HCT116 (cell line): ENCODE results near the gene PPY.

Source experiments
- ATF3 ChIP-seq: IDR thresholded peaks from 2 replicates; pipeline ENCODE4 v1.6.1; 2012
- CBX3 ChIP-seq: IDR thresholded peaks from 2 replicates; pipeline ENCODE4 v1.6.1; 2012; ENCODE audit warnings: low read depth
- CTCF ChIP-seq, 3 experiments: fragments of 200-600 bp in 1 of 3; sonication (generic) in 1 of 3; IDR thresholded peaks in 2 of 3; conservative IDR thresholded peaks in 1 of 3; 2 replicates each; pipeline ENCODE4 v1.5.1; 2012 to 2017; ENCODE audit warnings: low read depth in 2 of 3, low read length in 2 of 3, antibody characterized with exemption in 1 of 3, borderline replicate concordance in 1 of 3, control low read depth in 1 of 3, mild to moderate bottlenecking in 1 of 3, mixed read lengths in 1 of 3, mixed run types in 1 of 3, moderate library complexity in 1 of 3; ENCODE audit not compliant: insufficient read depth in 1 of 3
- EGR1 ChIP-seq: IDR thresholded peaks from 2 replicates; pipeline ENCODE4 v1.6.1; 2012; ENCODE audit warnings: low read depth
- EZH2 ChIP-seq: fragments of 200-600 bp; sonication (generic); IDR thresholded peaks from 2 replicates; pipeline ENCODE4 v1.6.1; 2017; ENCODE audit warnings: antibody characterized with exemption, mixed run types
- FOSL1 ChIP-seq: IDR thresholded peaks from 2 replicates; pipeline ENCODE4 v1.6.1; 2012; ENCODE audit warnings: low read depth
- MAX ChIP-seq: IDR thresholded peaks from 2 replicates; pipeline ENCODE4 v1.6.1; 2012
- POLR2A ChIP-seq: IDR thresholded peaks from 2 replicates; pipeline ENCODE4 v1.7.0; 2011; ENCODE audit warnings: borderline replicate concordance; ENCODE audit not compliant: insufficient read depth, insufficient read length; ENCODE audit errors: extremely low read depth
- POLR2AphosphoS5 ChIP-seq: IDR thresholded peaks from 2 replicates; pipeline ENCODE4 v1.6.1; 2011; ENCODE audit warnings: mild to moderate bottlenecking, low read depth, low read length, moderate library complexity
- RAD21 ChIP-seq: IDR thresholded peaks from 2 replicates; pipeline ENCODE4 v1.6.1; 2012; ENCODE audit warnings: low read depth, mild to moderate bottlenecking
- REST ChIP-seq: IDR thresholded peaks from 2 replicates; pipeline ENCODE4 v1.6.1; 2012; ENCODE audit warnings: low read depth
- TCF7L2 ChIP-seq: IDR thresholded peaks from 2 replicates; pipeline ENCODE4 v1.7.0; 2011; ENCODE audit warnings: borderline replicate concordance, inconsistent platforms; ENCODE audit not compliant: insufficient read depth, insufficient read length; ENCODE audit errors: extremely low read depth
- ZNF274 ChIP-seq: fragments of 200-500 bp; sonication (Bioruptor generic); IDR thresholded peaks from 2 replicates; pipeline ENCODE4 v1.6.1; 2014; ENCODE audit warnings: mild to moderate bottlenecking, low read depth, low read length, inconsistent platforms

GRCh38 chr17:43907425-43907981 lies 34.8 kb downstream of the PPY start, which contains the start of gene MPP2:
- TF ChIP-seq POLR2AphosphoS5 = no peak; the same call in 1 of the 2 replicates
- TF ChIP-seq CTCF (IDR thresholded peaks at IDR 0.05 in 2 of 3, conservative IDR thresholded peaks at IDR 0.05 in 1 of 3; ENCODE audit: borderline replicate concordance in 1 of 3, insufficient read depth in 1 of 3, low read depth in 2 of 3, low read length in 2 of 3) = no peak
- TF ChIP-seq POLR2A = no peak
- peak; percentile 66 for TF ChIP-seq MAX
- no peak for TF ChIP-seq RAD21
- TF ChIP-seq EZH2 = no peak
- no peak for TF ChIP-seq FOSL1
- peak; percentile 48 for TF ChIP-seq TCF7L2
- TF ChIP-seq EGR1 = peak; percentile 79
- TF ChIP-seq REST = no peak
- TF ChIP-seq CBX3 = no peak
- no peak for TF ChIP-seq ATF3
- no peak for TF ChIP-seq ZNF274
